ENCODE data around the gene KSR2. TPM values are rescaled to one million over a fixed set of nuclear protein-coding genes. Genes with fewer than 3 reads are reported as not detected.
"Not testable (repeated sequence)": the region's sequence is repeated elsewhere in the genome, so short reads cannot be mapped to it uniquely, and the experiment has no call there.

Gene KSR2
- total RNA-seq, 2 experiments from 2014 or later, result 0.03 to 0.15 TPM

GRCh38 chr12:117803001-117803400 lies 165.8 kb downstream of the KSR2 start:
- POLR2A ChIA-PET, result no interaction called here
- CTCF ChIA-PET (ENCODE audit: unreplicated experiment), result no interaction called here
- H3K9me2 ChIP-seq (ENCODE audit: insufficient read depth, low read length), result no peaks in the 10 kb centered on the region
- no peak for DNase-seq (ENCODE audit: low spot score)
- no peak overlapping the region for H3K27ac ChIP-seq (ENCODE audit: low read depth, low read length, poor library complexity, severe bottlenecking)
- no peak overlapping the region for H3K4me3 ChIP-seq (ENCODE audit: low read depth, low read length, poor library complexity, severe bottlenecking)
- BruUV-seq (replicated peaks), result no TSS peak
- TF ChIP-seq, protein P1, sequence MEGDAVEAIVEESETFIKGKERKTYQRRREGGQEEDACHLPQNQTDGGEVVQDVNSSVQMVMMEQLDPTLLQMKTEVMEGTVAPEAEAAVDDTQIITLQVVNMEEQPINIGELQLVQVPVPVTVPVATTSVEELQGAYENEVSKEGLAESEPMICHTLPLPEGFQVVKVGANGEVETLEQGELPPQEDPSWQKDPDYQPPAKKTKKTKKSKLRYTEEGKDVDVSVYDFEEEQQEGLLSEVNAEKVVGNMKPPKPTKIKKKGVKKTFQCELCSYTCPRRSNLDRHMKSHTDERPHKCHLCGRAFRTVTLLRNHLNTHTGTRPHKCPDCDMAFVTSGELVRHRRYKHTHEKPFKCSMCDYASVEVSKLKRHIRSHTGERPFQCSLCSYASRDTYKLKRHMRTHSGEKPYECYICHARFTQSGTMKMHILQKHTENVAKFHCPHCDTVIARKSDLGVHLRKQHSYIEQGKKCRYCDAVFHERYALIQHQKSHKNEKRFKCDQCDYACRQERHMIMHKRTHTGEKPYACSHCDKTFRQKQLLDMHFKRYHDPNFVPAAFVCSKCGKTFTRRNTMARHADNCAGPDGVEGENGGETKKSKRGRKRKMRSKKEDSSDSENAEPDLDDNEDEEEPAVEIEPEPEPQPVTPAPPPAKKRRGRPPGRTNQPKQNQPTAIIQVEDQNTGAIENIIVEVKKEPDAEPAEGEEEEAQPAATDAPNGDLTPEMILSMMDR (conservative IDR thresholded peaks at IDR 0.05; ENCODE audit: low read length), result no peak
- TF ChIP-seq EZH2phosphoT487 (IDR thresholded peaks at IDR 0.05; ENCODE audit: borderline replicate concordance, low read depth, low read length), result no peak
- no peaks in the 10 kb centered on the region for H3K4me1 ChIP-seq (ENCODE audit: insufficient read depth, low read length, poor library complexity, severe bottlenecking)
- no peaks in the 10 kb centered on the region for H3K79me2 ChIP-seq (ENCODE audit: insufficient read depth, low read depth, low read length)
- no peaks in the 10 kb centered on the region for H3K36me3 ChIP-seq (ENCODE audit: insufficient read depth, low read length)
- H2AFZ ChIP-seq (ENCODE audit: low read length), result no peak overlapping the region
- no peaks in the 10 kb centered on the region for H3K9me3 ChIP-seq (ENCODE audit: low read length)
- intact Hi-C loops (cut with micrococcal nuclease; ENCODE audit: unreplicated experiment), result no loop called here
- H4K20me1 ChIP-seq (ENCODE audit: insufficient read depth, low read length), result no peaks in the 10 kb centered on the region
- H3K4me2 ChIP-seq (ENCODE audit: low read length), result no peak overlapping the region

- H3K9me2 ChIP-seq (ENCODE audit: insufficient read depth, low read length); H3K4me3 ChIP-seq (ENCODE audit: low read depth, low read length, poor library complexity, severe bottlenecking); DNase-seq (ENCODE audit: low spot score); H2AFZ ChIP-seq (ENCODE audit: low read length); H3K4me1 ChIP-seq (ENCODE audit: insufficient read depth, low read length, poor library complexity, severe bottlenecking); H3K4me2 ChIP-seq (ENCODE audit: low read length); intact Hi-C loops (cut with micrococcal nuclease; ENCODE audit: unreplicated experiment); POLR2A ChIA-PET; H3K79me2 ChIP-seq (ENCODE audit: insufficient read depth, low read depth, low read length); BruUV-seq (replicated peaks); CTCF ChIA-PET (ENCODE audit: unreplicated experiment); H3K9me3 ChIP-seq (ENCODE audit: low read length); H3K27ac ChIP-seq (ENCODE audit: low read depth, low read length, poor library complexity, severe bottlenecking); H4K20me1 ChIP-seq (ENCODE audit: insufficient read depth, low read length); H3K36me3 ChIP-seq (ENCODE audit: insufficient read depth, low read length): not testable (repeated sequence)
Observed at GRCh38 chr12:117800711-117801110, 168.1 kb downstream of the KSR2 start.

GRCh38 chr12:117797202-117797601 lies 171.6 kb downstream of the KSR2 start:
- no TSS peak for BruUV-seq (replicated peaks)
- no peaks in the 10 kb centered on the region for H3K4me1 ChIP-seq (ENCODE audit: insufficient read depth, low read length, poor library complexity, severe bottlenecking)
- H4K20me1 ChIP-seq (ENCODE audit: insufficient read depth, low read length), result no peaks in the 10 kb centered on the region
- H3K36me3 ChIP-seq (ENCODE audit: insufficient read depth, low read length), result no peaks in the 10 kb centered on the region
- H3K27ac ChIP-seq (ENCODE audit: low read depth, low read length, poor library complexity, severe bottlenecking), result no peak overlapping the region
- no peak overlapping the region for H2AFZ ChIP-seq (ENCODE audit: low read length)
- intact Hi-C loops (cut with micrococcal nuclease; ENCODE audit: unreplicated experiment), result no loop called here
- no peaks in the 10 kb centered on the region for H3K79me2 ChIP-seq (ENCODE audit: insufficient read depth, low read depth, low read length)
- CTCF ChIA-PET (ENCODE audit: unreplicated experiment), result no interaction called here
- TF ChIP-seq, protein P1 (conservative IDR thresholded peaks at IDR 0.05; ENCODE audit: low read length), result no peak
- TF ChIP-seq EZH2phosphoT487 (IDR thresholded peaks at IDR 0.05; ENCODE audit: borderline replicate concordance, low read depth, low read length), result no peak
- H3K4me3 ChIP-seq (ENCODE audit: low read depth, low read length, poor library complexity, severe bottlenecking), result no peak overlapping the region
- no peaks in the 10 kb centered on the region for H3K9me2 ChIP-seq (ENCODE audit: insufficient read depth, low read length)
- no peak overlapping the region for H3K4me2 ChIP-seq (ENCODE audit: low read length)
- POLR2A ChIA-PET, result no interaction called here
- H3K9me3 ChIP-seq (ENCODE audit: low read length), result no peaks in the 10 kb centered on the region; the same call in 1 of the 2 replicates
- DNase-seq (ENCODE audit: low spot score), result no peak

Measured in OCI-LY7 (cell line).